Forelimb muscle (tissue), 1 donor: ENCODE results near the gene KCNK6. TPM values are rescaled to one million over a fixed set of nuclear protein-coding genes. Genes with fewer than 3 reads are reported as not detected.
"Not testable (repeated sequence)": the region's sequence is repeated elsewhere in the genome, so short reads cannot be mapped to it uniquely, and the experiment has no call there.

Experiments
- DNase-seq: peaks from one replicate; pipeline ENCODE4 v3.0.0-alpha.2; 2013; ENCODE audit warnings: low read depth
- polyA plus RNA-seq: library from polyadenylated mRNA; unstranded; fragments of 120-200 nt; gene quantifications from one replicate; pipeline ENCODE4 v1.2.1, GENCODE V29; 2013; ENCODE audit not compliant: insufficient read length

The KCNK6 gene
- polyA plus RNA-seq, 1 donor = 2.4 TPM

DNA sequence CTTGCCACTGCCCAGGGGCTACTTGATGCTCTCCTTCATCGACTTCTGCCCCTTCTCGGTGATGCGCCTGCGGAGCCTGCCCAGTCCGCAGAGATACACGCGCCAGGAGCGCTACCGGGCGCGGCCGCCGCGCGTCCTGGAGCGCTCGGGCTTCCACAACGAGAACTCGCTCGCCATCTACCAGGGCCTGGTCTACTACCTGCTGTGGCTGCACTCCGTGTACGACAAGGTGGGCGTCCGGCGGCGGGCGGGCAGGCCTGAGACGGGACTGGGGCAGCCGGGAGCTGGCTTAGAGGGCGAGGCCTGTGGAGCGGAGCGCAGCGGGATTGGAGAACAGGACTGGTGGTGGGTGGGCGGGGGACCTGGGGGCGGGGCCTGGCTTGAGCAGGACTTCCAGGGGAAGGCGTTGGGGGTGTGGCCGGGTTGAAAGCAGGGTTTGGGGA, 42.0 kb downstream of the KCNK6 start:
- no peak for DNase-seq

DNA sequence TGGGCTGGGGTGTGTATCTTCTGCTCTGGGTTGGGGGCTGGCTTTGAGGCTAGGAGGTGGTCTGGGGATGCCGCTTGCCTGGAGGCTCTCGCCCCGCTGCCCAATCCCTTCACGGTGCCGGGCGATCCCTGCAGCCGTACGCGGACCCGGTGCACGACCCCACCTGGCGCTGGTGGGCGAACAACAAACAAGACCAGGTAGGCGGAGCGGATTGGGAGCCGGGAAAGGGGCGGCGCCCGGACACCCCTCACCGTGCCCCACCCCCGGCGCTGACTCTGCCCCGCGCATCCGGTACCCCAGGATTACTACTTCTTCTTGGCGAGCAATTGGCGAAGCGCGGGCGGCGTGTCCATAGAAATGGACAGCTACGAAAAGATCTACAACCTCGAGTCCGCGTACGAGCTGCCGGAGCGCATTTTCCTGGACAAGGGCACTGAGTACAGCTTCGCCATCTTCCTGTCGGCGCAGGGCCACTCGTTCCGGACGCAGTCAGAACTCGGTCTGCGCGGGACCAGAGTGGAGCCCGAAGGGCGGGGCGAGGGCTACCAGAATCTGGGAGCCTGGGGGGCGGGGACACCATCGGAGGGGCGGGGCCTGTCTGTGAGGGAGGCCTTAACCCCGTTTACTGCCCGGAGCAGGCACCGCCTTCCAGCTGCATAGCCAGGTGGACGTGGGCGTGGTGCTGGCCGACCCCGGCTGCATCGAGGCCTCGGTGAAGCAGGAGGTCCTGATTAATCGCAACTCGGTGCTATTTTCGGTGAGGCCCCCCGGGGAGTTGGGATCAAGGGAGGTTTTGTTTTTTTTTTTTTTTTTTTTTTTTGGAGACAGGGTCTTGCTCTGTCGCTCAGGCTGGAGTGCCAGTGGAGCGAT, 42.7 kb downstream of the KCNK6 start:
- DNase-seq = no peak

DNA sequence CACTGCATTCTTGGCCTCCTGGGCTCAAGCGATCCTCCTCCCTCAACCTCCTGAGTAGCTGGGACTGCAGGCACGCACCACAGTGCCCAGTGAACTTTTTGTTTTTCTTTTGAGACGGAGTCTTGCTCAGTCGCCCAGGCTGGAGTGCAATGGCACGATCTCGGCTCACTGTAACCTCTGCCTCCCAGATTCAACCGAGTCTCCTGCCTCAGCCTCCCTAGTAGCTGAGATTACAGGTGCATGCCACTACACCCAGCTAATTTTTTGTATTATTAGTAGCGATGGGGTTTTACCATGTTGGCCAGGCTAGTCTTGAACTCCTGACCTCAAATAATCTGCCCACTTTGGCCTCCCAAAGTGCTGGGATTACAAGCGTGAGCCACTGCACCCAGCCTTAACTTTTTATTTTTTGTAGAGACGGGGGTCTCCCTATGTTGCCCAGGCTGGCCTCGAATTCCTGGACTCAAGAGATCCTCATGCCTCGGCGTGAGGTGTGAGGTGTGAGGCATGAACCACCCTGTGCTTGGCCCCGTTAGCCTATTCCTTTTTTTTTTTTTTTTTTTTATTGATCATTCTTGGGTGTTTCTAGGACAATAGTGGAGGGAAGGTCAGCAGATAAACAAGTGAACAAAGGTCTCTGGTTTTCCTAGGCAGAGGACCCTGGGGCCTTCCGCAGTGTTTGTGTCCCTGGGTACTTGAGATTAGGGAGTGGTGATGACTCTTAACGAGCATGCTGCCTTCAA, 43.5 kb downstream of the KCNK6 start:
- not testable (repeated sequence) for DNase-seq

- no peak for DNase-seq
Measured at GRCh38 chr19:38367041-38367440, 47.4 kb downstream of the KCNK6 start.

DNA sequence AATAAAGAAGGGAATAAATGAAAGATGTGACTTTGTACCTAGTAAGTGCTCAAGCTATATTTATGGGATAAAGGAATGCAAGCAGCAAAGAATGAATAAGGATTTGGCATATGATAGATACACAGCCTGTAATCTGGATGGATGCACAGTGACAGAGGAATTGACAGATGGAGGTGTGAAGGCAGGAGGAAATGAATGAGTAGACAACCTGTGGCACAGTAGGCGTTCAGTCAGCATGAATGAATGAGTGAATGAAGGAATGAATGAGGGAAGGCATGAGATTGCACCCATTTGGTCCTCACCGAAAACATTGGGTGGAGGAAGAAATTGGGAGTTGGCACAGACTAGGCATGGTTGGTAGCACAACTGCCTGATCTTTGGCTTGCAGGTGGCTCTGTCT, 49.9 kb downstream of the KCNK6 start:
- no peak for DNase-seq

DNA sequence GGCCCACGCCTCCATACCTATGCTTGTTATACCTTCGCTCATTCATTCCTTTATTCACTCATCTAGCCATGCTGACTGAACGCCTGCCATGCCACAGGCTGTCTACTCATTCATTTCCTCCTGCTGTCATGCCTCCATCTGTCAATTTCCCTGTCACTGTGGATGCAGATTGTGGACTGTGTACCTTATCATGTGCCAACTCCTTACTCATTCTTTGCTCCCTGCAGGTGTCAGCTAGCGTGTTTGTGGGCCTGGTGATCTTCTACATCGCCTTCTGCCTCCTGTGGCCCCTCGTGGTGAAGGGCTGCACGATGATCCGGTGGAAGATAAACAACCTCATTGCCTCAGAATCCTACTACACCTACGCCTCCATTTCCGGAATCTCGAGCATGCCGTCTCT, 50.7 kb downstream of the KCNK6 start:
- no peak for DNase-seq

DNA sequence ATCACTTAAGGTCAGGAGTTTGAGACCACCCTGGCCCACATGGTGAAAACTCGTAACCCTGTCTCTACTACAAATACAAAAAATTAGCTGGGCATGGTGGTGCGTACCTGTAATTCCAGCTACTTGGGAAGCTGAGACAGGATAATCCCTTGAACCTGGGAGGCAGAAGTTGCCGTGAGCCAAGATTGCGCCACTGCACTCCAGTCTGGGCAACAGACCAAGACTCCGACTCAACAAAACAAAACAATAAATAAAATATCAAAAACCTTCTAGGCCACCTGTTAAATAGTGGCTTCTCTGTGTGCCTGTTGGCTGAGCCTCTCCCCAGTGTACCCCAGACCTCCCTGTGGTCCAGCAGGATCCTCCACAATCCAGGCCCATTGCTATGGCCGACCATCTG, 51.4 kb downstream of the KCNK6 start:
- no peak for DNase-seq

GRCh38 chr19:38373907-38374331, 54.3 kb downstream of the KCNK6 start:
- no peak for DNase-seq

DNA sequence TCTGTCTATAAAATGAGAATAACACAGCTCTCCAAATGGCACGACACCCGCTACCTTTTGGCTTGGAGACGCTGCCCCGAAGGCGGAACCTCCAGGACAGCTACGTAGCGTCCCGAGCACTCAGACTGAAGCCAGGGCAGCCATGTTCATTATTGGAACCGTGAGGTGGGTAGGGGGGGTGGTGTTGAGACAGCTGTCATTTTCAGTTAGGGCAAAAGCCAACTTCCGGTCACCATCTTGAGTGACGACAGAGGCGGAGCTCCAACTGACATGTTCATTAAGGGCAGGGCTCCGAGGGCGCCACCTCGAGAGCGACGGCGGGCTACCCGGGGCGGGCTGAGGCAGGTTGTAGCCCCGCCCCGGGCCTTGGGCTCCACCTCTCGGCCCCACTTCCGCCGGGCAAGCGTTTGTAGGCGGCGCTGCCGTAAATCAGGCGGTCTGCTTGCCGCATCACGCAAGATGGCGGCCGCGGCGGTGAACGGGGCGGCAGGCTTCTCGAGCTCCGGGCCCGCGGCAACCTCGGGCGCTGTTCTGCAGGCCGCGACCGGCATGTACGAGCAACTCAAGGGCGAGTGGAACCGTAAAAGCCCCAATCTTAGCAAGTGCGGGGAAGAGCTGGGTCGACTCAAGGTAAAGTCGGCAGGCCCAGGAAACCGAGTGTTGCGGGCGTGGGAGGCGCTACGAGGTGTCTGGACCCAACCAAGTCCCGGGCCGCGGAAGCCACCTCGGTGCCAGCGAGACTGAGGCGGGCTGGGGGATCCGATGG, 54.9 kb downstream of the KCNK6 start, which contains the start of gene PSMD8:
Gene PSMD8 (plus strand): TSS at position 240 of the 766 bp plus-strand sequence. CDS start 31 bp downstream, at position 271.
- DNase-seq = peak; percentile 98

GRCh38 chr19:38375098-38375493, 55.5 kb downstream of the KCNK6 start:
- DNase-seq = no peak

DNA sequence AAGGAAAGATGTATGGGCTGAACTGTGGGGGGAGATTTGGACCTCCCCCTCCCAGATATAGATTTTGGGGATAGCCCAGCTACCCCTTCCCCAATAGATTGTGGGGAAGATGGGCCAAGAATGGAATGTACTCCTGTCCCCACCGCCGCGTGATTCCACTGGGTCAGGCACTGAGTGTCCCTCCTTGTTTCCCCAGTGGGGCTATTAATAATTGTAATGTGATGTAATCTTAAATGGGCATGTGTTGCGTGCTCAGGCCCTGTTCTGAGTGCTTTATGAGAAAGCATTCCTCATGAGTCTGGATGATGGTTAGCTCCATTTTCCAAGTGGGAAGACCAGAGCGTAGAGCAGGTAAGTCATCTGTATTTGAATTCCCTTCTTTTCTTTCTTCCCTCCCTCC, 56.1 kb downstream of the KCNK6 start:
- no peak for DNase-seq

DNA sequence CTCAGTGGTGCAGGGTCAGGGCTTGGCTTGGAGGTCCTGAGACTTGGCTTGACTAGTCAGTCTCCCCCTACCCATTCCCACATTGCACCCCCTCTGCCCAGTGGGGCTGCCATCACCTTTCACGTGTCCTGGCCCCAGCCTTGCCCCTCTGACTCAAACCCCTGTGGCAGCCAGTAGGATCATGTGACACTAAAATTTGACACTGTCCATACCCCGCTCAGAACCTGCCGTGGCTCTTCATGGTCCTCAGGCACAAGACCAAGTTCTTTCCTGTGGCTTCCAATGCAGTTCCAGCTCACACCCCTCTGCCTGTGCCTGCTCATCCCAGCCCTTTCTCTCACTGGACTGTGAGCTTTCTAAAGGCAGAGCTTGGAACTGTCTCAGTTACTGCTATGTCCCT, 56.9 kb downstream of the KCNK6 start:
- DNase-seq = no peak

DNA sequence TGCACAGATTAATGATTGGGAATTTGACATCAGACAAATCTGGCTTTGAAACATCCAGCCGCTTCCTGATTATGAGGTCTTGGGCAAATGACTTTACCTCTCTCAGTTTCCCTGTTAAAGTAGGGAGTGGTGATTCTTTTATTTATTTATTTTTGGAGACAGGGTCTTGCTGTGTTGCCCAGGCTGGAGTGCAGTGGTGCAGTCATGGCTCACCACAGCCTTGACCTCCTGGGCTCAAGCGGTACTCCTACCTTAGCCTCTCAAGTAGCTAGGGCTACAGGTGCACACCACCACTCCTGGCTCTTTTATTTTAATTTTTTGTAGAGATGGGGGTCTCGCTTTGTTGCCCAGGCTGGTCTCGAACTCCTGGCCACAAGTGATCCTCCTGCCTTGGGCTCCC, 57.4 kb downstream of the KCNK6 start:
- no peak for DNase-seq

DNA sequence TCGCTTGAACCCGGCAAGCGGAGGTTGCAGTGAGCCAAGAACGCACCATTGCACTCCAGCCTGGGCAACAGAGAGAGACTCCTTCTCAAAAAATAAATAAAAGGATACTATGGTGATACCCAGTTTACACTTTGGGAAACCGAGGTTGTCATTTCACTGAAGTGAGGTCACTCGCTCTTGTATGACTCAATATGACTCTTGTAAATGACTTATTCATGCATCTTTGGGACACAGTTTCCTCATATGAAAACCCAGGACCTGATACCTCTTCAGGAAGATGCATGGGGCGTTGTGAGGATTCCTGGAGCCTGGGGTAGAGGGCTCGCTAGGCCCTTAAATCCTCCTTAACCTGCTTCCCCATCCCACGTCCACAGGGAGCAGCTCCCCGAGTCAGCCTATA, 59.2 kb downstream of the KCNK6 start:
- no peak for DNase-seq

- no peak for DNase-seq
Measured at GRCh38 chr19:38381138-38381537, 61.5 kb downstream of the KCNK6 start.

Other genes starting within 250 kb of the KCNK6 start
- 3.7 TPM for gene DPF1, start 95.6 kb upstream of the KCNK6 start, polyA plus RNA-seq
- 13.4 TPM for gene PPP1R14A, start 63.5 kb upstream of the KCNK6 start, polyA plus RNA-seq
- 4.8 TPM for gene SPINT2, start 55.3 kb upstream of the KCNK6 start, polyA plus RNA-seq
- gene C19orf33, start 15.6 kb upstream of the KCNK6 start, polyA plus RNA-seq = not detected
- 27.4 TPM for gene YIF1B, start 3.9 kb upstream of the KCNK6 start, polyA plus RNA-seq
- gene CATSPERG, start 16.0 kb downstream of the KCNK6 start, polyA plus RNA-seq = 3.4 TPM
- gene PSMD8, start 54.7 kb downstream of the KCNK6 start, polyA plus RNA-seq = 117 TPM
- 0.43 TPM for gene GGN, start 68.2 kb downstream of the KCNK6 start, polyA plus RNA-seq
- 0.59 TPM for gene SPRED3, start 68.9 kb downstream of the KCNK6 start, polyA plus RNA-seq
- 9.5 TPM for gene FAM98C, start 83.2 kb downstream of the KCNK6 start, polyA plus RNA-seq
- 2.3 TPM for gene RASGRP4, start 106.4 kb downstream of the KCNK6 start, polyA plus RNA-seq
- gene RYR1, start 113.8 kb downstream of the KCNK6 start, polyA plus RNA-seq = 572 TPM